ENCODE results near the gene ARHGEF11. TPM values are rescaled to one million over a fixed set of nuclear protein-coding genes. Genes with fewer than 3 reads are reported as not detected.
A peak's percentile ranks its signal among the peaks of the same experiment; 100 is the strongest.

ARHGEF11 gene
- total RNA-seq, 1 donor from 2014 or later, result 43.5 TPM

DNA sequence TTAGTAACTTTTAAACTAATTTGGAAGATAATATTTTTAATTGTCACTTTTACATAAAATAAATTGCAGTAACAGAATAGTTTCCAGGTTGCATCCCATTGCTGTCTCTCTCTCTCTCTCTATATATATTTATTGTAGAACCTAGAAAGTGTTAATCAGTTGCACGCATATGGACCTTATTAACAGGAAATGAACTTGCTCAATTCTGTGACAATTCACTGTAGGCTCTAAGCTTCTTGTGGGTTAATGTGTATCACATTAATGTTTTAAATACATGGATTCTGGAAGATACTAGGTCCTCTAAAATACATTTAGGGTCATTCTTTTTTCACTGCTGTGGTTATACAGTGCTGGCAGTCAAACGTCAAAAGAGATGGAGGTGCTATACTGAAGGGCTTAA lies 92.0 kb downstream of the ARHGEF11 start:
- intact Hi-C loops (cut with DNase I), result no loop called here
- Histone ChIP-seq H3K4me1 (no peaks in the 10 kb centered on the region), H3K4me3 (no peak overlapping the region), H3K36me3 (peaks cover 78% of the 10 kb centered on the region in 2 donors), H3K27ac (no peak overlapping the region), H3K27me3 (no peaks in the 10 kb centered on the region), H3K9me3 (no peaks in the 10 kb centered on the region)
- DNase-seq (ENCODE audit: low spot score in 2 of 2), result no peak
- TF ChIP-seq, protein P1, sequence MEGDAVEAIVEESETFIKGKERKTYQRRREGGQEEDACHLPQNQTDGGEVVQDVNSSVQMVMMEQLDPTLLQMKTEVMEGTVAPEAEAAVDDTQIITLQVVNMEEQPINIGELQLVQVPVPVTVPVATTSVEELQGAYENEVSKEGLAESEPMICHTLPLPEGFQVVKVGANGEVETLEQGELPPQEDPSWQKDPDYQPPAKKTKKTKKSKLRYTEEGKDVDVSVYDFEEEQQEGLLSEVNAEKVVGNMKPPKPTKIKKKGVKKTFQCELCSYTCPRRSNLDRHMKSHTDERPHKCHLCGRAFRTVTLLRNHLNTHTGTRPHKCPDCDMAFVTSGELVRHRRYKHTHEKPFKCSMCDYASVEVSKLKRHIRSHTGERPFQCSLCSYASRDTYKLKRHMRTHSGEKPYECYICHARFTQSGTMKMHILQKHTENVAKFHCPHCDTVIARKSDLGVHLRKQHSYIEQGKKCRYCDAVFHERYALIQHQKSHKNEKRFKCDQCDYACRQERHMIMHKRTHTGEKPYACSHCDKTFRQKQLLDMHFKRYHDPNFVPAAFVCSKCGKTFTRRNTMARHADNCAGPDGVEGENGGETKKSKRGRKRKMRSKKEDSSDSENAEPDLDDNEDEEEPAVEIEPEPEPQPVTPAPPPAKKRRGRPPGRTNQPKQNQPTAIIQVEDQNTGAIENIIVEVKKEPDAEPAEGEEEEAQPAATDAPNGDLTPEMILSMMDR (IDR thresholded peaks at IDR 0.05), result no peak

DNA sequence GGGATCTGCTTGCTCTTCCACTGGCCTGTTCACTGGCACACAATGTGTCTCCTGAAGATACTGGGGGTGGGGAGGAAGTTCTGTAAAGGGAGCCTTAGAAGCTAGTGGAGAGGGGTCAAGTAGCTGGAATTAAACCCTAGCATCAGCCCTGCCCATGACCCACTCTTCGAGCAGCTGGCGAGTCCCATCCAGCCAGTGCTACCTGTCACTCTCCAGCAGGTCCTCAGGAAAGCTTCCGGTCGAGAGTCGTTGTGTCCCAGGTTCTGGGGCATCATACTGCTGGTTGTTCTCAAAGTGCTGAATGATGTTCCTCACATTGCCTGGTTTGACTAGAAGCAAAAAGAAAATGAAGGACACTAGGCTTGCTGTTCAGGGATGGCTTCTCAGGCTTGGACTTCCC lies 94.2 kb downstream of the ARHGEF11 start:
- H3K9me3 ChIP-seq, result no peaks in the 10 kb centered on the region
- no peak overlapping the region for H3K4me3 ChIP-seq
- peaks cover 76 to 78% of the 10 kb centered on the region in 2 donors for H3K36me3 ChIP-seq
- H3K27ac ChIP-seq, result no peak overlapping the region
- intact Hi-C loops (cut with DNase I), result no loop called here
- no peaks in the 10 kb centered on the region for H3K27me3 ChIP-seq
- no peak for DNase-seq (ENCODE audit: low spot score in 2 of 2)
- TF ChIP-seq, protein P1 (IDR thresholded peaks at IDR 0.05), result no peak
- H3K4me1 ChIP-seq, result no peaks in the 10 kb centered on the region

DNA sequence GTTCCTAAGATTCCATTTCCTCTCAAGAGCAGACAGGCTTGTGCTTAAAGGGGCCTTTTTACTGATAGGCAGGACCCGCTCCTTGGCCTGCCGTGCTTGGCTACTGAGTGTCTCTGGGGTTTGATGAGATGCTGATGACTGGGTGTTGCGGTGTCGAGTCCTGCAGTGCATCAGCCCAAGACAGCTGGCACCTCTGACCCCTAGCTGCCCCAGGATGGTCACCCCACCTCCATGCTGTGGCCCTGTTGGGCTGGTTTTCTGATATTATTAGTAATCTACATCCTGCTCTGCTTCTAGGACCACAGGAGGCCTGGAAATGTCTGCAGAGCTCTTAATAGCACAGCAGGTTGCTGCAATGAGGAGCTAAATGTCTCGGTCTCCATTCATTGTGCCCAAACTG lies 96.4 kb downstream of the ARHGEF11 start:
- intact Hi-C loops (cut with DNase I), result no loop called here
- H3K4me3 ChIP-seq, result no peak overlapping the region
- H3K4me1 ChIP-seq, result no peaks in the 10 kb centered on the region
- TF ChIP-seq, protein P1 (IDR thresholded peaks at IDR 0.05), result no peak
- no peaks in the 10 kb centered on the region for H3K9me3 ChIP-seq
- H3K27me3 ChIP-seq, result no peaks in the 10 kb centered on the region
- peaks cover 77 to 85% of the 10 kb centered on the region in 2 donors for H3K36me3 ChIP-seq
- no peak for DNase-seq (ENCODE audit: low spot score in 2 of 2)
- no peak overlapping the region for H3K27ac ChIP-seq

DNA sequence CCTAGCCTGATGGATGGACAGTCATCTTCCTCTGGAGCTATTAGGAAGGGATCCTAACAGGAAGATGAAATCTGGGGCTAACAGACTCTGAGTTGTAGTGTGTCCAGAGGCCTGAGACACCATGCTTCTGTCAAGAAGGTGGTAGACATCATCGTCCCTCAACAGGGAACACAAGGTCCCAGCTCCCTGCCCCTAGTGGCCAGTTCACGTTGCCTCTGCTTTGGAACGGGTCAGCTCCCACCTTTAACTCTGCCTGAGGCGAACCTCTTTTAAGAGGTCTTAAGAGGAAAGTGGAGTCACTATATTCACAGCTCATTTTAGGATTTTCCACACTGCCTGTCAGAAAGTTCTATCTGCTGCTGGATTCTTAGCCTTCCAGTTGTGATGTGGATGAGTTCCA lies 96.8 kb downstream of the ARHGEF11 start:
- H3K36me3 ChIP-seq, result peaks cover 81 to 89% of the 10 kb centered on the region in 2 donors
- no peaks in the 10 kb centered on the region for H3K27me3 ChIP-seq
- no peaks in the 10 kb centered on the region for H3K4me1 ChIP-seq
- no peaks in the 10 kb centered on the region for H3K9me3 ChIP-seq
- H3K27ac ChIP-seq, result no peak overlapping the region
- TF ChIP-seq, protein P1 (IDR thresholded peaks at IDR 0.05), result no peak
- intact Hi-C loops (cut with DNase I), result no loop called here
- no peak overlapping the region for H3K4me3 ChIP-seq
- DNase-seq (ENCODE audit: low spot score in 2 of 2), result peak in 1 of 2 donors; percentile 46

DNA sequence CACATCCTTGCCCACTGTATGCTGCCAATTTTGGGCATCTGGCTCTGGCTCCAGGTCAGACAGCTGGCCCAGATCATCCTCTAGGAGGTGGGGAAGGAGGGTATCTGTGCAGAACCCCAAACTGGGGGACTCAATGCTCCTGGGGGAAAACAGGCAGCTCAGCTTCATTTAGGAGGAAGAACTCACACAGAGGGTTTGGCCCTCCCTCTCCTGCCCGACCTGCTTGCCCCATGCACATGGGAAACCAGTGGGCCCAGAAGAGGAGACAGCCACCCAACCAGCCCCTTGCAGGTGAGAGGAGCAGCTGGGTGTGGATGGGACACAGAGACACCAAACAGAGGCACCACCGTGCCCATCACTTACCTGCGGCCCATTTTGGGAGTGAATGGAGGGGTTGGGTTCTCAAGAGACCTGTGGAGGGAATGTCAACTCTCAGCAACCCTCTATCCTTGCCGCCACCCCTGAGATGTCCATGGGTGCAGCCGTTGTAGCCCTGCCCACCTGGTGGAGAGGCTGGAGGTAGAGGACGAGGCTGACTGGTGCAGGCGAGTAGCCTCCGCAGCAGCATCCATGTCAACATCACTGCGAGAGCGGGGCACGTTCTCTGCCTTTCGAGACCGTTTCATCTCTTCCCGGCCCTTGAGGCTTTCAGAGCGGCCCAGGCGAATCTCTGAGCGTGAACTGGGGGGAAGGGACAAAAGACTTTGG lies 97.6 kb downstream of the ARHGEF11 start:
- Histone ChIP-seq H3K9me3 (no peaks in the 10 kb centered on the region), H3K4me1 (no peaks in the 10 kb centered on the region), H3K27ac (no peak overlapping the region), H3K27me3 (no peaks in the 10 kb centered on the region), H3K36me3 (peaks cover 88 to 93% of the 10 kb centered on the region in 2 donors), H3K4me3 (no peak overlapping the region)
- TF ChIP-seq, protein P1 (IDR thresholded peaks at IDR 0.05), result no peak
- intact Hi-C loops (cut with DNase I), result no loop called here
- peak in 1 of 2 donors; percentile 52 for DNase-seq (ENCODE audit: low spot score in 2 of 2)

All from ascending aorta (tissue), 2 donors.